HCT116 (cell line): ENCODE results near the gene CCNL2. TPM values are rescaled to one million over a fixed set of nuclear protein-coding genes. Genes with fewer than 3 reads are reported as not detected.

Experiments
- ATAC-seq: fragments of 200-7000 bp; cut with Tn5 transposase; 2 replicates; pipeline ENCODE4 v1.9.1; 2020; ENCODE audit warnings: mild to moderate bottlenecking, moderate library complexity
- BruUV-seq: library from RNA; stranded (reverse); fragments of 400-500 nt; replicated peaks from 2 replicates; lab custom pipeline; 2021; lab: Mats Ljungman, UMichigan
- CTCF ChIA-PET: fragments of 300-600 bp; sonication (Branson Sonifier 250); formaldehyde crosslinking; loops from one replicate; lab custom pipeline; 2021; ENCODE audit warnings: antibody characterized with exemption; lab: Charles Lee
- POLR2A ChIA-PET: fragments of 300-600, 350-600 bp; sonication (Branson Sonifier 250); formaldehyde crosslinking; loops from one replicate; lab custom pipeline; 2021; ENCODE audit warnings: antibody characterized with exemption; lab: Charles Lee
- RAD21 ChIA-PET, 2 experiments: fragments of 300-600 bp; sonication (Branson Sonifier 250); formaldehyde crosslinking; loops; one replicate each; lab custom pipeline; 2023; ENCODE audit warnings: low total read pairs in 2 of 2; ENCODE audit not compliant: uncharacterized antibody in 2 of 2, unreplicated experiment in 2 of 2, low non-redundant PET in 1 of 2; lab: Charles Lee
- DNase-seq: peaks from one replicate; pipeline ENCODE4 v3.0.0-alpha.2; 2010; ENCODE audit warnings: low read depth, low spot score
- H2AFZ ChIP-seq: fragments of 200-600 bp; shearing (Covaris generic), sonication (generic); 2 replicates; pipeline ENCODE4 v1.6.1; 2017; ENCODE audit warnings: low read depth, mixed run types, mixed read lengths, antibody characterized with exemption, low read length; ENCODE audit not compliant: poor library complexity, severe bottlenecking
- H3K27ac ChIP-seq: 2 replicates; pipeline ENCODE4 v1.5.1; 2012; ENCODE audit warnings: low read depth, low read length
- H3K27me3 ChIP-seq: fragments of 200-600 bp; sonication (generic); 2 replicates; pipeline ENCODE4 v1.6.1; 2016; ENCODE audit warnings: mixed run types, low read length, mixed read lengths; ENCODE audit not compliant: insufficient read depth
- H3K36me3 ChIP-seq, 2 experiments: fragments of 200-500 bp in 1 of 2; fragments of 200-600 bp in 1 of 2; sonication (Bioruptor generic) in 1 of 2; sonication (generic) in 1 of 2; 2 replicates each; pipeline versions ENCODE4 v1.5.1 to v1.6.1; 2014 to 2016; ENCODE audit warnings: low read length in 2 of 2, inconsistent platforms in 1 of 2, mixed read lengths in 1 of 2, mixed run types in 1 of 2; ENCODE audit not compliant: insufficient read depth in 2 of 2, control insufficient read depth in 1 of 2
- H3K4me1 ChIP-seq, 2 experiments: fragments of 200-600 bp in 1 of 2; sonication (generic) in 1 of 2; 2 replicates each; pipeline versions ENCODE4 v1.5.1 to v1.6.1; 2012 to 2017; ENCODE audit warnings: low read length in 2 of 2, inconsistent platforms in 1 of 2, mild to moderate bottlenecking in 1 of 2, mixed read lengths in 1 of 2, mixed run types in 1 of 2, moderate library complexity in 1 of 2; ENCODE audit not compliant: insufficient read depth in 2 of 2, control insufficient read depth in 1 of 2
- H3K4me2 ChIP-seq: fragments of 200-600 bp; sonication (generic); 2 replicates; pipeline ENCODE4 v1.6.1; 2017; ENCODE audit warnings: mixed run types, low read length, mixed read lengths
- H3K4me3 ChIP-seq, 2 experiments: fragments of 200-600 bp in 1 of 2; sonication (generic) in 1 of 2; replicated peaks in 1 of 2; 2 replicates each; pipeline ENCODE4 v1.5.1; 2011 to 2016; ENCODE audit warnings: low read length in 2 of 2, control low read depth in 1 of 2, low read depth in 1 of 2, mild to moderate bottlenecking in 1 of 2, mixed read lengths in 1 of 2, mixed run types in 1 of 2
- H3K79me2 ChIP-seq: fragments of 200-600 bp; sonication (generic); 2 replicates; pipeline ENCODE4 v1.6.1; 2017; ENCODE audit warnings: mild to moderate bottlenecking, mixed run types, low read length, moderate library complexity, mixed read lengths; ENCODE audit not compliant: insufficient read depth
- H3K9ac ChIP-seq: fragments of 200-600 bp; sonication (generic); 2 replicates; pipeline ENCODE4 v1.6.1; 2016; ENCODE audit warnings: low read length, mixed read lengths
- H3K9me2 ChIP-seq: fragments of 200-600 bp; sonication (generic), shearing (Covaris generic); 2 replicates; pipeline ENCODE4 v1.6.1; 2017; ENCODE audit warnings: mixed run types, mild to moderate bottlenecking, moderate library complexity; ENCODE audit not compliant: insufficient read depth
- H3K9me3 ChIP-seq, 2 experiments: fragments of 200-500 bp in 1 of 2; fragments of 200-600 bp in 1 of 2; sonication (Bioruptor generic) in 1 of 2; sonication (generic) in 1 of 2; 2 replicates each; pipeline ENCODE4 v1.6.1; 2014 to 2017; ENCODE audit warnings: low read length in 2 of 2, mixed read lengths in 2 of 2, inconsistent platforms in 1 of 2, low read depth in 1 of 2, mild to moderate bottlenecking in 1 of 2, mixed run types in 1 of 2, moderate library complexity in 1 of 2; ENCODE audit not compliant: control insufficient read depth in 1 of 2, insufficient read depth in 1 of 2
- H4K20me1 ChIP-seq: fragments of 200-600 bp; sonication (generic), shearing (Covaris generic); 2 replicates; pipeline ENCODE4 v1.6.1; 2017; ENCODE audit warnings: mixed run types, mild to moderate bottlenecking, moderate library complexity; ENCODE audit not compliant: insufficient read depth
- CBX3 ChIP-seq: IDR thresholded peaks from 2 replicates; pipeline ENCODE4 v1.6.1; 2012; ENCODE audit warnings: low read depth
- MAX ChIP-seq: IDR thresholded peaks from 2 replicates; pipeline ENCODE4 v1.6.1; 2012
- POLR2A ChIP-seq: IDR thresholded peaks from 2 replicates; pipeline ENCODE4 v1.7.0; 2011; ENCODE audit warnings: borderline replicate concordance; ENCODE audit not compliant: insufficient read depth, insufficient read length; ENCODE audit errors: extremely low read depth
- POLR2AphosphoS5 ChIP-seq: IDR thresholded peaks from 2 replicates; pipeline ENCODE4 v1.6.1; 2011; ENCODE audit warnings: mild to moderate bottlenecking, low read depth, low read length, moderate library complexity
- SIN3A ChIP-seq: IDR thresholded peaks from 2 replicates; pipeline ENCODE4 v1.6.1; 2012; ENCODE audit warnings: low read depth
- SP1 ChIP-seq: IDR thresholded peaks from 2 replicates; pipeline ENCODE4 v1.6.1; 2012; ENCODE audit warnings: low read depth
- YY1 ChIP-seq: IDR thresholded peaks from 2 replicates; pipeline ENCODE4 v1.6.1; 2011; ENCODE audit warnings: low read length, low read depth, moderate library complexity, mild to moderate bottlenecking; ENCODE audit not compliant: insufficient replicate concordance; ENCODE audit errors: extremely low read depth
- ZFX ChIP-seq: fragments of 450-650 bp; IDR thresholded peaks from 2 replicates; pipeline ENCODE4 v1.6.1; 2017
- ZNF274 ChIP-seq: fragments of 200-500 bp; sonication (Bioruptor generic); IDR thresholded peaks from 2 replicates; pipeline ENCODE4 v1.6.1; 2014; ENCODE audit warnings: mild to moderate bottlenecking, low read depth, low read length, inconsistent platforms
- intact Hi-C: fragments of 100-400 bp; cut with micrococcal nuclease; formaldehyde crosslinking; loops from 2 replicates; pipeline ENCODE4 v1.10.0; 2022
- total RNA-seq: library from RNA; stranded (reverse); gene quantifications from one replicate; pipeline ENCODE4 v1.2.1, GENCODE V29; 2021; ENCODE audit not compliant: unreplicated experiment

The CCNL2 gene
- total RNA-seq, 1 experiment from 2014 or later, result 173 TPM

GRCh38 chr1:1407636-1408318 lies 8.6 kb upstream of the CCNL2 start:
- peak overlapping the region; percentile 99 for H3K27ac ChIP-seq
- TF ChIP-seq ZNF274 (no peak), ZFX (peak; percentile 74)
- DNase-seq (no peak), ATAC-seq (peak; percentile 38)
- peak overlapping the region; percentile 95 for H3K4me2 ChIP-seq
- no peak overlapping the region for H2AFZ ChIP-seq
- no peaks in the 10 kb centered on the region for H3K9me2 ChIP-seq
- H3K79me2 ChIP-seq, result peaks cover 59% of the 10 kb centered on the region
- no peaks in the 10 kb centered on the region for H3K27me3 ChIP-seq
- intact Hi-C loops, result loop anchor here (2.0 kb wide), 1 partner anchor 25 kb away; no protein-coding TSS in a partner anchor
- peak overlapping the region; percentile 88 to 92 for H3K4me3 ChIP-seq
- RAD21 ChIA-PET, result no interaction called here
- peak overlapping the region; percentile 98 for H3K9ac ChIP-seq
- CTCF ChIA-PET, result interaction anchor here (0.8 kb wide), 2 partner anchors 34 to 97 kb away, joined by 3 read pairs; no protein-coding TSS in a partner anchor
- H4K20me1 ChIP-seq, result peaks cover 4% of the 10 kb centered on the region; the same call in 1 of the 2 replicates
- BruUV-seq, result no TSS peak
- H3K4me1 ChIP-seq, result peaks cover 17 to 25% of the 10 kb centered on the region in 2 experiments
- peaks cover 9 to 26% of the 10 kb centered on the region in 2 experiments; a peak in 3 of 4 replicates for H3K36me3 ChIP-seq
- POLR2A ChIA-PET, result interaction anchor here (1.0 to 2.0 kb wide), 2 partner anchors 9 to 16 kb away, joined by 3 to 7 read pairs; partner anchors contain the start of gene CCNL2
- peaks cover 0 to 4% of the 10 kb centered on the region in 2 experiments; a peak in 1 of 4 replicates for H3K9me3 ChIP-seq

- peak within 1 kb of the TSS; percentile 98 for H3K9ac ChIP-seq
- no peaks in the 10 kb centered on the region for H3K9me2 ChIP-seq
- intact Hi-C loops, result loop anchor here (2.0 kb wide), 1 partner anchor 26 kb away; no protein-coding TSS in a partner anchor
- peaks cover 65% of the 10 kb centered on the region for H3K79me2 ChIP-seq
- peak within 1 kb of the TSS; percentile 99 for H3K27ac ChIP-seq
- H2AFZ ChIP-seq, result no peak within 1 kb of the TSS
- ATAC-seq (peak; percentile 86), DNase-seq (peak; percentile 73)
- H3K4me2 ChIP-seq, result peak within 1 kb of the TSS; percentile 95
- no TSS peak for BruUV-seq
- H4K20me1 ChIP-seq, result peaks cover 4% of the 10 kb centered on the region; the same call in 1 of the 2 replicates
- H3K4me1 ChIP-seq, result peaks cover 17 to 32% of the 10 kb centered on the region in 2 experiments
- H3K4me3 ChIP-seq, result peak within 1 kb of the TSS; percentile 88 to 92
- H3K36me3 ChIP-seq, result peaks cover 9 to 32% of the 10 kb centered on the region in 2 experiments; a peak in 3 of 4 replicates
- POLR2A ChIA-PET, result interaction anchor here (1.0 to 2.0 kb wide), 2 partner anchors 8 to 17 kb away, joined by 3 to 7 read pairs; partner anchors contain the start of gene CCNL2
- CTCF ChIA-PET, result interaction anchor here (0.8 kb wide), 2 partner anchors 34 to 98 kb away, joined by 3 read pairs; no protein-coding TSS in a partner anchor
- RAD21 ChIA-PET, result interaction anchor here in 1 of 2 experiments (1.4 kb wide), 1 partner anchor 27 kb away, joined by 3 read pairs; no protein-coding TSS in a partner anchor
- no peaks in the 10 kb centered on the region for H3K27me3 ChIP-seq
- peak; percentile 96 for TF ChIP-seq POLR2AphosphoS5
- peak; percentile 97 for TF ChIP-seq YY1
- TF ChIP-seq ZFX, result peak; percentile 88; the same call in 1 of the 2 replicates
- TF ChIP-seq SP1, result no peak
- TF ChIP-seq SIN3A, result no peak
- TF ChIP-seq MAX, result no peak
- peak; percentile 90 for TF ChIP-seq POLR2A
- TF ChIP-seq CBX3, result no peak
- TF ChIP-seq, all 23 proteins: peak for 4
- peaks cover 0 to under 1% of the 10 kb centered on the region in 2 experiments; a peak in 1 of 4 replicates for H3K9me3 ChIP-seq
These were observed 7.9 kb upstream of the CCNL2 start, which contains the start of gene MRPL20 for GRCh38 chr1:1406821-1407635. TSS of gene MRPL20 (minus strand) at chr1:1407293. CDS start at chr1:1407217, 76 bp downstream.
